IMR-90 (cell line): ENCODE results near the gene C8A. TPM values are rescaled to one million over a fixed set of nuclear protein-coding genes. Genes with fewer than 3 reads are reported as not detected.

Source experiments
- ATAC-seq: fragments of 200-7000 bp; cut with Tn5 transposase; 2 replicates; pipeline ENCODE4 v1.9.1; 2020; ENCODE audit warnings: low read depth, mild to moderate bottlenecking, moderate library complexity
- BruUV-seq: library from RNA; stranded (reverse); fragments of 400-500 nt; replicated peaks from 2 replicates; lab custom pipeline; 2021; lab: Mats Ljungman, UMichigan
- CTCF ChIA-PET: fragments of 300-600 bp; formaldehyde crosslinking; extraction: SDS; loops from one replicate; lab custom pipeline; 2021; ENCODE audit warnings: antibody characterized with exemption; lab: Yijun Ruan, JAX
- POLR2A ChIA-PET: fragments of 300-600 bp; sonication (Branson Sonifier 250); formaldehyde crosslinking; loops from one replicate; lab custom pipeline; 2022; ENCODE audit warnings: antibody characterized with exemption; ENCODE audit not compliant: unreplicated experiment; lab: Charles Lee
- DNase-seq: peaks from one replicate; pipeline ENCODE4 v3.0.0; 2013
- H2AFZ ChIP-seq: replicated peaks from 2 replicates; pipeline ENCODE3; 2013; ENCODE audit warnings: low read length, mild to moderate bottlenecking; ENCODE audit not compliant: poor library complexity
- H2AK5ac ChIP-seq: 2 replicates; pipeline ENCODE4 v1.6.1; 2013; ENCODE audit warnings: low read depth, low read length, inconsistent platforms
- H2AK9ac ChIP-seq: replicated peaks from 2 replicates; pipeline ENCODE3; 2013; ENCODE audit warnings: mild to moderate bottlenecking, low read depth, low read length, moderate library complexity; ENCODE audit not compliant: poor library complexity
- H2BK120ac ChIP-seq: 2 replicates; pipeline ENCODE4 v1.6.1; 2013; ENCODE audit warnings: low read depth, low read length, inconsistent platforms
- H2BK15ac ChIP-seq: 3 replicates; pipeline ENCODE4 v1.6.1; 2013; ENCODE audit warnings: low read depth, low read length, inconsistent platforms
- H2BK20ac ChIP-seq: 2 replicates; pipeline ENCODE4 v1.6.1; 2013; ENCODE audit warnings: low read depth, mild to moderate bottlenecking, inconsistent platforms, low read length, moderate library complexity
- H2BK5ac ChIP-seq: 2 replicates; pipeline ENCODE4 v1.6.1; 2013; ENCODE audit warnings: mild to moderate bottlenecking, low read depth, low read length, inconsistent platforms; ENCODE audit not compliant: poor library complexity, severe bottlenecking
- H3K14ac ChIP-seq: replicated peaks from 2 replicates; pipeline ENCODE4 v1.6.1; 2013; ENCODE audit warnings: low read depth, low read length, inconsistent platforms
- H3K18ac ChIP-seq: 2 replicates; pipeline ENCODE4 v1.6.1; 2013; ENCODE audit warnings: low read depth, low read length, control low read depth
- H3K23ac ChIP-seq: 2 replicates; pipeline ENCODE4 v1.6.1; 2013; ENCODE audit warnings: low read depth, low read length, inconsistent platforms
- H3K27ac ChIP-seq: 2 replicates; pipeline ENCODE4 v1.5.1; 2013; ENCODE audit warnings: mild to moderate bottlenecking, control low read depth, low read length; ENCODE audit not compliant: insufficient read depth
- H3K27me3 ChIP-seq: 2 replicates; pipeline ENCODE4 v1.6.1; 2013; ENCODE audit warnings: low read length; ENCODE audit not compliant: control insufficient read depth, insufficient read depth
- H3K36me3 ChIP-seq: 2 replicates; pipeline ENCODE4 v1.6.1; 2013; ENCODE audit warnings: low read length, mixed read lengths; ENCODE audit not compliant: control insufficient read depth, insufficient read depth
- H3K4ac ChIP-seq: 2 replicates; pipeline ENCODE4 v1.6.1; 2013; ENCODE audit warnings: low read depth, low read length, inconsistent platforms
- H3K4me1 ChIP-seq: 2 replicates; pipeline ENCODE4 v1.6.1; 2013; ENCODE audit warnings: low read length, mixed read lengths; ENCODE audit not compliant: control insufficient read depth, insufficient read depth
- H3K4me2 ChIP-seq: 2 replicates; pipeline ENCODE4 v1.6.1; 2013; ENCODE audit warnings: low read depth, mild to moderate bottlenecking, control low read depth, low read length, moderate library complexity
- H3K4me3 ChIP-seq: 2 replicates; pipeline ENCODE4 v1.5.1; 2013; ENCODE audit warnings: low read depth, mild to moderate bottlenecking, control low read depth, low read length, moderate library complexity; ENCODE audit not compliant: insufficient read depth
- H3K56ac ChIP-seq: 2 replicates; pipeline ENCODE4 v1.6.1; 2013; ENCODE audit warnings: low read length, inconsistent platforms; ENCODE audit not compliant: insufficient read depth; ENCODE audit errors: extremely low read depth
- H3K79me1 ChIP-seq, 2 experiments: 2 replicates each; pipeline ENCODE4 v1.6.1; 2013; ENCODE audit warnings: low read length in 2 of 2, inconsistent platforms in 1 of 2, low read depth in 1 of 2
- H3K9ac ChIP-seq: 2 replicates; pipeline ENCODE4 v1.6.1; 2013; ENCODE audit warnings: low read depth, low read length, control low read depth
- H3K9me1 ChIP-seq: 2 replicates; pipeline ENCODE4 v1.6.1; 2013; ENCODE audit warnings: low read length, inconsistent platforms; ENCODE audit not compliant: insufficient read depth
- H3K9me3 ChIP-seq: 2 replicates; pipeline ENCODE4 v1.6.1; 2013; ENCODE audit warnings: low read length; ENCODE audit not compliant: control insufficient read depth, insufficient read depth
- H4K20me1 ChIP-seq: 2 replicates; pipeline ENCODE4 v1.6.1; 2013; ENCODE audit warnings: low read length, inconsistent platforms; ENCODE audit not compliant: insufficient read depth
- H4K5ac ChIP-seq: 2 replicates; pipeline ENCODE4 v1.6.1; 2013; ENCODE audit warnings: mild to moderate bottlenecking, low read depth, low read length, control low read depth
- H4K8ac ChIP-seq, 2 experiments: 2 replicates each; pipeline ENCODE4 v1.6.1; 2013; ENCODE audit warnings: low read depth in 2 of 2, low read length in 2 of 2, control low read depth in 1 of 2, inconsistent platforms in 1 of 2
- H4K91ac ChIP-seq: 2 replicates; pipeline ENCODE4 v1.6.1; 2013; ENCODE audit warnings: low read depth, low read length, inconsistent platforms; ENCODE audit not compliant: insufficient read depth
- BHLHE40 ChIP-seq: fragments of 150-350 bp; IDR thresholded peaks from 2 replicates; pipeline ENCODE4 v1.6.1; 2016; ENCODE audit warnings: mild to moderate bottlenecking, low read depth, low read length
- CEBPB ChIP-seq: IDR thresholded peaks from 2 replicates; pipeline ENCODE4 v1.6.1; 2012; ENCODE audit warnings: low read depth, low read length, improper control_type of control experiment
- CHD1 ChIP-seq: IDR thresholded peaks from 2 replicates; pipeline ENCODE4 v1.6.1; 2012; ENCODE audit warnings: low read depth, low read length, improper control_type of control experiment
- FOS ChIP-seq: fragments of 150-350 bp; IDR thresholded peaks from 2 replicates; pipeline ENCODE4 v1.6.1; 2016; ENCODE audit warnings: low read depth, low read length
- MAZ ChIP-seq: IDR thresholded peaks from 2 replicates; pipeline ENCODE4 v1.6.1; 2012; ENCODE audit warnings: low read depth, mild to moderate bottlenecking, low read length, improper control_type of control experiment, moderate library complexity, borderline replicate concordance
- NFE2L2 ChIP-seq: fragments of 150-350 bp; IDR thresholded peaks from 2 replicates; pipeline ENCODE4 v1.6.1; 2016; ENCODE audit warnings: low read depth, mild to moderate bottlenecking, low read length
- POLR2A ChIP-seq: IDR thresholded peaks from 2 replicates; pipeline ENCODE4 v1.6.1; 2012; ENCODE audit warnings: mild to moderate bottlenecking, low read depth, low read length
- RAD21 ChIP-seq: IDR thresholded peaks from 2 replicates; pipeline ENCODE4 v1.6.1; 2012; ENCODE audit warnings: low read length, improper control_type of control experiment
- RFX5 ChIP-seq: IDR thresholded peaks from 2 replicates; pipeline ENCODE4 v1.8.0; 2012; ENCODE audit warnings: low read depth, mild to moderate bottlenecking, low read length, moderate library complexity
- SMC3 ChIP-seq: fragments of 150-350 bp; IDR thresholded peaks from 2 replicates; pipeline ENCODE4 v1.6.1; 2016; ENCODE audit warnings: low read depth, mild to moderate bottlenecking, antibody characterized with exemption, low read length, moderate library complexity
- WGBS, 2 experiments: methylation state at CpG; one replicate each; pipeline versions ENCODE4 v1.1.5 to v1.1.7; 2013; ENCODE audit warnings: missing lambda C conversion rate in 2 of 2; ENCODE audit not compliant: insufficient read length in 1 of 2; ENCODE audit errors: extremely low coverage in 2 of 2; 5-methylcytosine and 5-hydroxymethylcytosine counted together
- dilution Hi-C: fragments of 300-500 bp; cut with HindIII; formaldehyde crosslinking; loops from one replicate; pipeline ENCODE4 v1.14.3; 2018; ENCODE audit warnings: low sequenced_read_pairs; ENCODE audit not compliant: unreplicated experiment
- in situ Hi-C: fragments of 300-500 bp; cut with MboI; formaldehyde crosslinking; loops from 3 replicates; pipeline ENCODE4 v1.14.3; 2019; ENCODE audit warnings: low sequenced_read_pairs, inconsistent platforms, mixed read lengths
- intact Hi-C: fragments of 100-400 bp; cut with micrococcal nuclease; formaldehyde crosslinking; loops from 2 replicates; pipeline ENCODE4 v1.10.0; 2022
- polyA plus RNA-seq, 3 experiments: library from polyadenylated mRNA; depleted of rRNA; stranded (reverse); fragments of >200 nt; gene quantifications; 2 replicates each; pipeline ENCODE4 v1.2.3, GENCODE V29; 2012; ENCODE audit warnings: low replicate concordance in 1 of 3
- total RNA-seq: library from RNA; depleted of rRNA; stranded (reverse); fragments of >200 nt; gene quantifications from 2 replicates; pipeline ENCODE4 v1.2.3, GENCODE V29; 2012
- TF ChIP-seq, protein P1 (sequence below): conservative IDR thresholded peaks from 2 replicates; pipeline ENCODE4 v1.5.1; 2012; ENCODE audit warnings: mild to moderate bottlenecking, low read depth, low read length, improper control_type of control experiment
- TF ChIP-seq, protein P2 (sequence below): fragments of 150-350 bp; IDR thresholded peaks from 2 replicates; pipeline ENCODE4 v1.6.1; 2017; ENCODE audit warnings: mild to moderate bottlenecking, antibody characterized with exemption, low read length, low read depth

Gene C8A
- total and polyA plus RNA-seq, 2 of the 4 experiments (the other 2 are of a cell fraction), result not detected

DNA sequence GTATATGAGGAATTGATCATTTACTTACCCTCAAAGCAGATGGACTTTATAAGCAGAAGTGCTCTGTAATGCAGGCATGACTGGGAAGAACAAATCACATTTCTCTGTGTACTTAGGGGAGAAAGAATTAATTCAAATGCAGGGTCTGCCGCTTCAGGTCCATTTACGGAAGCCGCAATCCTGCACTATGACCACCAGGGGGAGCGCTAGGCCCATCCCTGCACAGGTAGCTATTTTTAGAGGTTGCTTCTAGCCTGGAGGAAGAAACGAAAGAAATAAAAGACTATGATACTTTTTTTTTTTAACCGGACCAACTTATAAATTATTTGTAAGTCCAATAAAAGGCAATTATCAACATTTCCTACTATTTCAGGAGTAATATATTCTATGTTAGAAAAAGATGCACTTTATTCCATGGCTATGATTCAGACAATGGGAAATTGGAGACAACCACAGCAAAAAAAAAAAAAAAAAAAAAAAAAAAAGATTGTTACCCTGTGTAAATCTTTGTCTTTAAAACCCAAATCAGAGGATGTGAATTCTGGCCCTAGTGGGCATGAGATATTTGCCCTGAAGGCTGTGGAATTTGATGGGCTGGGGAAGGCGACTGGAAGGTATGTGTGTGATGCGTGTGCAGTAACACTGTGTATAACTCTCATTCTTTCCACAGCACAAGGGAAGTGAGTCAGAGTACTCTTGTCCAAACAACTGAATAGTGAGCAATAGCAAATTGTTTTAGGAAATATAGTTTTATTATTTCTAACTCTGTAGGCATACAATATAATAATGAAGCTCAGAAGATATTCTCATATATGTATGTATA, 22.5 kb upstream of the C8A start:
- no peaks in the 10 kb centered on the region for H3K9me3 ChIP-seq
- H2AK5ac ChIP-seq, result no peak overlapping the region
- peak overlapping the region; percentile 94 for H2BK120ac ChIP-seq
- peaks cover 5% of the 10 kb centered on the region; the same call in 1 of the 2 replicates for H3K4me1 ChIP-seq
- no peak overlapping the region for H2AK9ac ChIP-seq
- H2BK20ac ChIP-seq, result peak overlapping the region; percentile 95
- H2BK15ac ChIP-seq, result peak overlapping the region; percentile 43; the same call in 2 of the 3 replicates
- peak overlapping the region; percentile 61 for H2AFZ ChIP-seq
- H3K4ac ChIP-seq, result peak overlapping the region; percentile 61; the same call in 1 of the 2 replicates
- in situ Hi-C loops, result loop anchor here (25.0 kb wide), 1 partner anchor 655 kb away; no protein-coding TSS in a partner anchor
- no CpG with 5 or more reads among the region's 8 CpGs for WGBS, 2 experiments
- TF ChIP-seq SMC3 (peak; percentile 95), CHD1 (peak; percentile 90; the same call in 1 of the 2 replicates), RFX5 (no peak), FOS (peak; percentile 92), CEBPB (peak; percentile 74), BHLHE40 (peak; percentile 84), MAZ (peak; percentile 24; the same call in 1 of the 2 replicates), NFE2L2 (no peak), RAD21 (peak; percentile 98), POLR2A (0 out of 2 replicates have a peak, but pooled peaks have one; percentile 51)
- TF ChIP-seq, protein P1, sequence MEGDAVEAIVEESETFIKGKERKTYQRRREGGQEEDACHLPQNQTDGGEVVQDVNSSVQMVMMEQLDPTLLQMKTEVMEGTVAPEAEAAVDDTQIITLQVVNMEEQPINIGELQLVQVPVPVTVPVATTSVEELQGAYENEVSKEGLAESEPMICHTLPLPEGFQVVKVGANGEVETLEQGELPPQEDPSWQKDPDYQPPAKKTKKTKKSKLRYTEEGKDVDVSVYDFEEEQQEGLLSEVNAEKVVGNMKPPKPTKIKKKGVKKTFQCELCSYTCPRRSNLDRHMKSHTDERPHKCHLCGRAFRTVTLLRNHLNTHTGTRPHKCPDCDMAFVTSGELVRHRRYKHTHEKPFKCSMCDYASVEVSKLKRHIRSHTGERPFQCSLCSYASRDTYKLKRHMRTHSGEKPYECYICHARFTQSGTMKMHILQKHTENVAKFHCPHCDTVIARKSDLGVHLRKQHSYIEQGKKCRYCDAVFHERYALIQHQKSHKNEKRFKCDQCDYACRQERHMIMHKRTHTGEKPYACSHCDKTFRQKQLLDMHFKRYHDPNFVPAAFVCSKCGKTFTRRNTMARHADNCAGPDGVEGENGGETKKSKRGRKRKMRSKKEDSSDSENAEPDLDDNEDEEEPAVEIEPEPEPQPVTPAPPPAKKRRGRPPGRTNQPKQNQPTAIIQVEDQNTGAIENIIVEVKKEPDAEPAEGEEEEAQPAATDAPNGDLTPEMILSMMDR, result peak; percentile 97
- TF ChIP-seq, protein P2, sequence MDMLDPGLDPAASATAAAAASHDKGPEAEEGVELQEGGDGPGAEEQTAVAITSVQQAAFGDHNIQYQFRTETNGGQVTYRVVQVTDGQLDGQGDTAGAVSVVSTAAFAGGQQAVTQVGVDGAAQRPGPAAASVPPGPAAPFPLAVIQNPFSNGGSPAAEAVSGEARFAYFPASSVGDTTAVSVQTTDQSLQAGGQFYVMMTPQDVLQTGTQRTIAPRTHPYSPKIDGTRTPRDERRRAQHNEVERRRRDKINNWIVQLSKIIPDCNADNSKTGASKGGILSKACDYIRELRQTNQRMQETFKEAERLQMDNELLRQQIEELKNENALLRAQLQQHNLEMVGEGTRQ, result no peak
- no peak overlapping the region for H3K23ac ChIP-seq
- H3K4me3 ChIP-seq, result no peak overlapping the region
- H3K27me3 ChIP-seq, result no peaks in the 10 kb centered on the region
- H3K79me1 ChIP-seq, result no peaks in the 10 kb centered on the region
- peak overlapping the region; percentile 83; the same call in 1 of the 2 replicates for H3K14ac ChIP-seq
- H4K5ac ChIP-seq, result no peak overlapping the region
- peak overlapping the region; percentile 14; the same call in 1 of the 2 replicates for H3K56ac ChIP-seq
- peak overlapping the region; percentile 88 for H3K27ac ChIP-seq
- ATAC-seq, result peak; percentile 96
- peak overlapping the region; percentile 86 for H4K91ac ChIP-seq
- POLR2A ChIA-PET, result no interaction called here
- no peak overlapping the region; the same call in 1 of the 2 replicates for H3K18ac ChIP-seq
- CTCF ChIA-PET, result interaction anchor here (0.6 to 1.4 kb wide), 8 partner anchors 10 to 595 kb away, joined by 3 to 5 read pairs (median 3); no protein-coding TSS in a partner anchor
- DNase-seq, result peak; percentile 97
- no peaks in the 10 kb centered on the region for H4K20me1 ChIP-seq
- H4K8ac ChIP-seq, result peak overlapping the region; percentile 2 to 64; a peak in 3 of 4 replicates
- H2BK5ac ChIP-seq, result peak overlapping the region; percentile 80
- intact Hi-C loops, result loop anchor here (1.0 to 10.0 kb wide), 6 partner anchors 135 to 1820 kb away; partner anchors contain the start of gene C8B
- H3K9ac ChIP-seq, result no peak overlapping the region
- no peak overlapping the region; the same call in 1 of the 2 replicates for H3K4me2 ChIP-seq
- no TSS peak for BruUV-seq
- H3K36me3 ChIP-seq, result no peaks in the 10 kb centered on the region
- H3K9me1 ChIP-seq, result peaks cover 7% of the 10 kb centered on the region; the same call in 1 of the 2 replicates
- dilution Hi-C loops, result no loop called here
